HG03045 (cell line): ENCODE results near the gene GRIFIN.

ENCODE experiments used
- ATAC-seq: cut with Tn5 transposase; IDR thresholded peaks from one replicate; pipeline ENCODE4 v1.9.1; 2021; ENCODE audit warnings: mild to moderate bottlenecking, moderate library complexity; ENCODE audit not compliant: unreplicated experiment

Gene GRIFIN

DNA sequence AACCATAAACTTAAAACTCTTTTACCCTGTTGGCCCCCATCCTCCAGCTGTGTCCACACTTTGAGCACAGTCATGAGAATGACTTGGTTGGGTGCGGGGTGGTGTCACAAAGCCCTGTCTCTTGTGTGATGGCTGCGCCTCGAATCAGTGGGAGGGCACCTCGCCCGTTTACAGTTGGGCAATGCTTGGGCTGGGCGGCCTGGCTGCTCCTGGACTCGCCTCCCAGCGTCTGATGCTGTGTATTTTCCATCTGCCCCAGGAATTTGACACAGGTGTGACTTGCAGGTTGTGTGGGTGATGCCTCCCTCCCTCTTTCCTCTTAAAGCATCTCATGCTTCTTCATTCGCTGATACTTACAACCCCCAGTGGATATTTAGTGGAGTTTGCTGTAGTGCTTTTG, 39.1 kb downstream of the GRIFIN start:
- no peak for ATAC-seq

DNA sequence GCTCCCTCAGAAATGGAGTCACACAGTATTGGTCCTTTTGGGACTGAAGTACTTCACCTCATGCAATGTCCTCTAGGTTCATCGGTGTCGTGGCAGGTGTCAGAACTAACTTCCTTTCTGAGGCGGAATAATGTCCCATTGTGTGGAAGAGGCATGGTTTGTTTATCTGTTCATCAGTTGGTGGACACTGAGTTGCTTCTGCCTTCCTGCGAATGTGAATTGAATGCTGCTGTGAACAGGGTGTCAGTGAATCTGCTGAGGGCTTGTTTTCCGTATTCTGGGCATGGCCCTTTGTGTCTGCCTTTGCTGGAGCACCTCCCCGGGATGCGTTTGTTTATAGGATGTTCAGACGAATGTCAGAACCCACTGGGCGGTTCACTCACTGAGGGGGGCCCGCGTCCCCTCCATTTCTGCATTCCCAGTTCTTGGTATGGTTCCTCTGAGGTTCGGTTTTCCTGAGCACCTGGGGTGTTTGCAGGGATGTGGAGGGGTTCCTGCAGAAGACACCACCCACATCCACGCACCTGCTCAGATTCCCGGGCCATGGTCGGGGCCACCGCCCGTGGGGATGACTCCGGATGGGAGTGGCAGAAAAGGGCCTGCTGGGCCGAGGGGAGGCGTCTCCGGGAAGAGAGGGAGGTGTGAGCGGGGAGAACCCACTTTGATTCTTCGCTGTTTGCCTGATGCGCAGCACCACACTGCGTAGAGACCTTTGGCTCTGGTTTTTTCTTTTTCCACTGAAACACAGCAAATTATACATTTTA, 39.7 kb downstream of the GRIFIN start:
- ATAC-seq, result no peak

DNA sequence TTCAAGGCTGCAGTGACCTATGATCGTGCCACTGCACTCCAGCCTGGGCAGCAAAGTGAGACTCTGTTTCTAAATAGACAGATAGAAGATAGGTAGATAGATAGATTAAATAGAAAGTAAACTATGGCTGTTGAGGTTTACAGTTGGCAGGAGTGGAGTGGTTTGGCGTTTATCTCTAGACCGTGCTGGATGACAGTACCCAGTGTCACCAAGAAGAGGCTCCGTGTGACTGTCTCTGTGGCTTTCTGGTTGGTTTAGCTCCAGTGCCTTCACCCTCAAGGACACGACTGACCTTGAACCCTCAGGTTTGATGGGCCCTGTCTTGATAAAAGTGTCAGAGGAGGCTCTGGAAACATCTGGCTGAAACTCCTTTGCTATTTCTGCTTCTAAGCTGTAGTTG, 41.1 kb downstream of the GRIFIN start:
- no peak for ATAC-seq

DNA sequence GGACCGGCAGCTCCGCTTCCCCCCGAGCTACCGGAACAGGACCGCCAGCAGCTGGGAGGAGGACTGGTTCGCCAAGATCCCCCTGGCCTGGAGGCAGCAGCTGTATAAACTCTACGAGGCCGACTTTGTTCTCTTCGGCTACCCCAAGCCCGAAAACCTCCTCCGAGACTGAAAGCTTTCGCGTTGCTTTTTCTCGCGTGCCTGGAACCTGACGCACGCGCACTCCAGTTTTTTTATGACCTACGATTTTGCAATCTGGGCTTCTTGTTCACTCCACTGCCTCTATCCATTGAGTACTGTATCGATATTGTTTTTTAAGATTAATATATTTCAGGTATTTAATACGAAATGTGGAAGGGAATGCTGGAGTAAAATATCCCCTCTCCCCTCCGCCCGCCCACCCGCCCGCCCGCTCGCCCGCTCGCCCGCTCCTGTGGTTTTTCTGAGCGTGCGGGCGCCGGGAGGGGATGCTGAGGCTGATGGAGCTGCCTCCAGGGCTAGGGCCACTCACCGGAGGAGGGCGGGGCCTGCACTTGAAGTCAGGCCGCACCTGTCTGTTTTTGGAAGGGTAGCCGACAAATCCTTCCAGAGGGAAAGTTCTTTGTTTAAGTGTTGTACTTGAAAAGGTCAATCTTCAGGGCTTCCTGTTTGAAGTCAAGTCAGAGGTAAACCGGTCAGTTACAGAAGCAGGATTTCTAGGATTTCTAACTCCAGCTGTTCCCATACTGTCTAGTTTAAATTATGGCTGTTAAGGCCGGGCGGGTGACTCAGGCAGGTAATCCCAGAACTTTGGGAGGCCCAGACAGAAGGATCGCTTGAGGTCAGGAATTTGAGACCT, 42.3 kb downstream of the GRIFIN start:
- ATAC-seq, result no peak

DNA sequence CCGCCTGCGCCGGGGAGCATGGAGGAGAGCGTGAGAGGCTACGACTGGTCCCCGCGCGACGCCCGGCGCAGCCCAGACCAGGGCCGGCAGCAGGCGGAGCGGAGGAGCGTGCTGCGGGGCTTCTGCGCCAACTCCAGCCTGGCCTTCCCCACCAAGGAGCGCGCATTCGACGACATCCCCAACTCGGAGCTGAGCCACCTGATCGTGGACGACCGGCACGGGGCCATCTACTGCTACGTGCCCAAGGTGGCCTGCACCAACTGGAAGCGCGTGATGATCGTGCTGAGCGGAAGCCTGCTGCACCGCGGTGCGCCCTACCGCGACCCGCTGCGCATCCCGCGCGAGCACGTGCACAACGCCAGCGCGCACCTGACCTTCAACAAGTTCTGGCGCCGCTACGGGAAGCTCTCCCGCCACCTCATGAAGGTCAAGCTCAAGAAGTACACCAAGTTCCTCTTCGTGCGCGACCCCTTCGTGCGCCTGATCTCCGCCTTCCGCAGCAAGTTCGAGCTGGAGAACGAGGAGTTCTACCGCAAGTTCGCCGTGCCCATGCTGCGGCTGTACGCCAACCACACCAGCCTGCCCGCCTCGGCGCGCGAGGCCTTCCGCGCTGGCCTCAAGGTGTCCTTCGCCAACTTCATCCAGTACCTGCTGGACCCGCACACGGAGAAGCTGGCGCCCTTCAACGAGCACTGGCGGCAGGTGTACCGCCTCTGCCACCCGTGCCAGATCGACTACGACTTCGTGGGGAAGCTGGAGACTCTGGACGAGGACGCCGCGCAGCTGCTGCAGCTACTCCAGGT, 43.1 kb downstream of the GRIFIN start:
- ATAC-seq, result no peak

DNA sequence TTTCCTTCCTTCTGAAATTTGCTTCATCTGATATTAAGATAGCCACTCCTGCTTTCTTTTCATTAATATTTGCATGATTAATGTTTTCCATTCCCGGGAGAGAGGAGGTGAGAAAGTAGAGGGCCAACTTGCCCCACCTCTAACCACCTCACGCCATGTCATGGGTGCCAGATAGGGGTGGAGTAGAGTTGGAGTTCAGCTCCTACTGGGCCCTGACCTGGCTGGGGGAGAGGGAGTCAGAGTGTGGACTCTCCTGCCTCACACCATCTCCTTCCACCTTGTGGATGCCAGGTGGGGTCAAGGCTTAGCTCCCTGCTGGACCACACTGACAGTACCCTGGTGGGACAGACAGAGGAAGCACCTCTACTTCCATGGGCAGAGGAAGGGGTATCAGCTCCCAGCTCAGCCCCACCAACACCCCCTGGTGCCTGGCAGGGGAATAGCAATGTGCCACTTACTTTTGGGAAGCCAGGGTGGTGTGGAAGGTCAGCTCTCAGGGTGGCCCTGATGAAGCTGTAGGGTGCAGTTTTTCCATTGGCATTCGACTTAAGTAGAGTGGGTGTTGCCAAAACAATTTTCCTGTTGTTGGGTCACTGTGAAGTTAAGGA, 44.8 kb downstream of the GRIFIN start:
- no peak for ATAC-seq

DNA sequence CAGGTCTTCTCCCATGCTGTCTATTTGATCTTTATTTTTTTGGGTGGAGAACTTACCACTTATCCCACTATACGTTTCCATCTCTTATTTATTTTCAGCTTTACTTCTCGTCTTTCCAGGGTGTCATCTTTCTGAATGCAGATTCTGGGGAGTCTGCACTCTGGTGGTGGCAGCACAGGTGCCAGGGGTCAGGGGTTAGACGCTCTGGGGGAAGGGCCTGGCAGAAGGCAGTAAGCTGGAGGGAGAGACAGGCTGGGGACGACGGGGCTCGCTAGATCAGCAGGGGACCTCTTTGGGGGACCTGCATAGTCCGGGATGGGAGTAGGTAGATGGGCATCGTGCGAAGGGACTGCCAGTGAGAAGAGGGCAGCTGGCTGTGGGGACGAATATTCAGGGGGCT, 50.4 kb downstream of the GRIFIN start:
- no peak for ATAC-seq
